HG02938 (cell line): ENCODE data around the gene PARD3B.

Experiments
- ATAC-seq: cut with Tn5 transposase; IDR thresholded peaks from one replicate; pipeline ENCODE4 v1.9.1; 2021; ENCODE audit warnings: mild to moderate bottlenecking, moderate library complexity; ENCODE audit not compliant: unreplicated experiment

The PARD3B gene

DNA sequence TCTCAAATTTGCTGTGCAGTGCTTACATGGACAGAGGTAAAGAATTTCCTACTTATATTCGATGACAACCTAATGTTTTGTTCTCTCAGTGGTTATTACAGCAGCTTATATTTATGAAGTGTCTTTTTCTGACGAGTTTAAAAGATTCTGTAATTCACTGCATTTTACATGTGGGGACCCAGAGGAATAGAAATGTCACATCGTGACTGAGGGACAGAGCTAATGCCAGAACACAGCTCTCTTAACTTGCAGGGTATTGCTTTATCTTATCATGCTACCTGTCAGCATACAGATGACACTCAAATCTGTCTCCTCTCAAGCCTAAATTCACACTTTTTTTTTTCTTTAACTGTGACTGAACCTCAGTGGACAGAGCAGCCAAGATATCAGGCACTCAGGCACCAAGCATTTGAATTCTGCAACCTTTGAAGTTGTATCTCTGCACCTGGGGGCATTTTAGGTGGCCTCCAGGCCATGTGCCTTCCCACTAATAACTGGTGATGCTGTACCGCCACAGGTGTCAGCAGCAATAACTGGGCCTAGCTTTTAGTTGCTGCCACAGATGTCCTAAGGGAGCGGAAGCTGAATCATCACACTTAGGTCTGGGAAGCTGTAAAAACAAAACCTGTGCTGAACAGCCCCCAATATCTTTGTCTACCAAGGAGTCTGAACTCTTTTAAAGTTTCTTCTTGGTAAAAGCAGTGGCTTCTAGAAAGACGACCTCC is 821.2 kb downstream of the PARD3B start:
- no peak for ATAC-seq

- ATAC-seq, result no peak
Measured at GRCh38 chr2:205367331-205367935, 822.2 kb downstream of the PARD3B start.

DNA sequence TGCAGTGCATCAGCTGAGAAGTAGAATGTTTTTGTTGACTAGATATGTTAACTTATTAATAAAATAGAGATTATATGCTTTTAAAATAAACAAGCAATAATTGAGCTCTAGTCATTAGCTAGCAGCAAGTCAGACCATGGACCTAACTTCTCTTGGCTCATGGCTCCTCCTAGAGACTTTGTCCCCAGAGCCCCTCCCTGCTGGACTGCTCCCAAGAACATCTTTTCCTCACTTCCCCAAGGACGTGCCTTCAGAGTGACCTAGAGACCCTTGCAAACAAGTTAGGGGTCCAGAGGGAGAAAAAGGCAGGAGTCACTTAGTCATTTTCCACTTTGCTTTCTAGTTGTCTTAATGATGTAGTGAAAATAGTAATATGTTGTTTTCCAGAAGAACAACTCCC is 824.5 kb downstream of the PARD3B start:
- no peak for ATAC-seq

DNA sequence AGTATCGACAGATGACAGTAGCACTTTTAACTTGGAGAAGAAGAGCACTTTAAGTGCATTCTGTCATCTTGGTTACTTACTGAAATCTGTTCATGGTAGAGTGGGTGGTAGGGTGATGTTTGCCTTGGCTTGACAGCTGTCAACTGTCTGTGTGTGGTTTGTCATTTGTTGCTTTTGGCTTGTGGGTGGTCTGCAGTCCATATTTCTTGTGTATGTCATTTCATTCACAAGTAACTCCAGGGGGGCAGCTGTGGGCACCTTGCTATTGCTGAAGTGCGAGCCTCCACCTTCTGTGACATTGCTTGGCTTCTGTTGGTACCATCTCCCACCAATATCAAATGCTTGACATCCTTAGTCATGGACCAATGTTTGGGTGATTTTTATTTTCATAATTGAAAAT is 825.5 kb downstream of the PARD3B start:
- no peak for ATAC-seq

GRCh38 chr2:205372141-205372540 is 826.9 kb downstream of the PARD3B start:
- no peak for ATAC-seq

GRCh38 chr2:205375461-205376448 is 830.5 kb downstream of the PARD3B start:
- ATAC-seq, result no peak

DNA sequence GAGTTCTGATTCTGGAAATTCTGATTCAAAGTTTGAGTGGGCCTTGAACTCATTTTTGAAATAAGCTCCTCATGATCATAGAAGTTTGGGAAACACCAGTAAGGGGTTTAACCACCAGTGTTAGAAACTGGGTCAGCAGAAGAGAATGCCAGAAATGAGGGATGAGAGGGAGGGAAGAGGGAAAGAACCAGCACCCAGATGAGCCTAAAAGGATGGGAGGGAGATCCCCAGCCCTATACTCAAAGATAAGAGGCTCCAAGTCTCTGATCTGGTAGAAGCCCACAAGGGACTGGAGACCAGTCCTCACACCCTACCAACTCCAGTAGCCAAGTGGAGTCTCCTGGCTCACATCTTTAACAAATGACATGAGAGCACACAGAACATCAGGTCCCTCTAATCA is 832.0 kb downstream of the PARD3B start:
- no peak for ATAC-seq

- ATAC-seq, result no peak
Measured at GRCh38 chr2:205383601-205384000, 838.3 kb downstream of the PARD3B start.

DNA sequence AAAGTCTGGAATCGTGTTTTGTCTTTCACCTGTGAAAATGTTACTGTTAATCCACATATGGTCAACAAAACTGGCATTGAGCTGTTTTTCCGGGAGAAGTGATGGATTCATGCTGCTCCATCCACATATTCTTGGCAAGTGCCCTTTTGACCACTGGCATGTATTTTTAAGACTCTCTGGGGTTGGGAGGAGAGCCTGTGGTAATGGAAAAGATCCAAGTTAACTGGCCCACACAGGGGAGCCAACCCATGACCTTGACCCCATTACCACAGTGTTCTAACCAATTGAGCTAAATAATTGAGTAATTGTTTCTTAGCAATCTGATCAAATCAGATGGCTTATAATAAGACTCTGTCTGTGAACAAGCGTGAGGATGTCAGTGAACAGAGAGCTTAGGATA is 840.8 kb downstream of the PARD3B start:
- ATAC-seq, result no peak

- no peak for ATAC-seq
Measured at GRCh38 chr2:205387350-205388055, 842.2 kb downstream of the PARD3B start.

- no peak for ATAC-seq
Measured at GRCh38 chr2:205390866-205391265, 845.6 kb downstream of the PARD3B start.

DNA sequence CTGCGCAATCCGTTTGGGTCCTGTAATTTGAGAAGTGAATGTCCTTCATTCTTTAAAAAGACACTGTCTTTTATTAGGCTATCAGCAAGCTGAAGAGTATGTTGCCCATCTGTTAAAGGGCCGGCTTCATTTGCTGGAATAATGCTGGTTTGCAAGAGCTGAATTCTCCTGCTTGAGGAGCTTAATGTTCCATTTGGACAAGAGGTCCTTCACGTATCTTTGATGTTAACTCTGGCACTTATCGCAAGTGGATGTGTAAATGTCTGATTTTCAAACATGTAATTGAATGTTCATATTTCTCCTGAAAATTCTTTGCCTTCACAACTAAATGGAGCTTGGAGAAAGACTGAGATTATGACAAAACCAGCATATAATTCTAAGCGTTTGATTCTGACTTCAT is 856.2 kb downstream of the PARD3B start:
- ATAC-seq, result no peak

DNA sequence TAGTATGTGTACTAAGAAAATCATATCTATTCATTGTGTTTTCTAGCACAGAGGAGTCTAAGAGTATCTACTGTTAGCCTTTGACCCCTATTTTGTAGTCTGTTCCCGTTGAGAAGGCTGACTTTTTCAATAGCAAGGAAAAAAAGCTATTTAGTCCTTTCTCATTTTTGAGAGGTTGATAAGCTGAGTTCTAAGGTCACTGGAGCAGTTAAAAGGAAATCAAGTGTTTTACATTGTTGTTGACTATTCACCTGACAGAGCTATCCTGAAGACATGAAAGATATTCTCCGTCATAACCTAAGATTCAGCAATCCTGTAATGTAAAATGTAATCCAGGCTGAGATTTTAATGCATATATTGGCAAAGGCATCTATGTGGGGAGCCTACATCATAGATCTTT is 856.7 kb downstream of the PARD3B start:
- ATAC-seq, result no peak

DNA sequence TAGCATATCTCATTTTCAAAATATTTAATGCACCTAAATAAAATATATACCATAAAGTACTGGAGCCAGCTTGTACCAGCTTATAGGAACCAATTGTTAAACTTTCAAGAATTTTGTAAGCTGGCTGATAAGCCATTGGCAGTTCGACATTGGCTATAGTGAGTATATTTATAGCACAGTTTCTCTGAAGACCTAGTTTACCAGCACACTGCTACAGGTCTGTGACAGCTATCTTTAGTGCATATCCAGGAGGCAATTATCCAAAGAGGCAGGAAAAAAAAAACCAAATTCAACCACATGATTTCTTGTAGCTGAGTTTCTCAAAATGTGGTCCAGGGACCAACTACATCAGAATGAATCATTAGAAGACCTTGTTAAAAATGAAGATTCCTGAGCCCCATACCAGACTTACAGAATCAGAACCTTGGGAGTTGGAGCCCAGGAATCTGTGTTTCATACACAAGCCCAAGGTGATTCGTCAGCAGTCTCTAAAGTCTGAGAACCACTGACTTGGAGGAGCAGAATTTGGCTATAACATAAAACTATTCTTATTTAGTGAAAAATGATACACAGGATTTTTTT is 858.1 kb downstream of the PARD3B start:
- ATAC-seq, result no peak

GRCh38 chr2:205405194-205405593 is 859.9 kb downstream of the PARD3B start:
- ATAC-seq, result no peak

DNA sequence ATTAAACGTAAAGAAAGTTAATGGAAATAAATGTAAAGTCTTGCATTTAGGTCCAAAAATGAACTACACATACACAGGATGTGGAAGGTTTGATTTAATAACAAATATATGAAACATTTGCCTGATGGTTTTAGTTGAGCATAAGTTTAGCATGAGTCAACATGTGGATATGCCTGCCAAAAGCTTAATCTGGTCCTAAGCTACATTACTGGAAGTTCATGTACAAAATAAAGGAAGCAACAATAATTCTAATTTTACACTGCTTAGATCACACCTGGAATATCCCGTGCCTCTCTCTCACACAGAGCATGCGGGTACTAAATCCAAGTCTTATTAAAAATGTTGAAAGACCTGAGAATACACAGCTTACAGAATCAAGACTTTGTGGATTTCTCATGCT is 860.5 kb downstream of the PARD3B start:
- ATAC-seq, result no peak

DNA sequence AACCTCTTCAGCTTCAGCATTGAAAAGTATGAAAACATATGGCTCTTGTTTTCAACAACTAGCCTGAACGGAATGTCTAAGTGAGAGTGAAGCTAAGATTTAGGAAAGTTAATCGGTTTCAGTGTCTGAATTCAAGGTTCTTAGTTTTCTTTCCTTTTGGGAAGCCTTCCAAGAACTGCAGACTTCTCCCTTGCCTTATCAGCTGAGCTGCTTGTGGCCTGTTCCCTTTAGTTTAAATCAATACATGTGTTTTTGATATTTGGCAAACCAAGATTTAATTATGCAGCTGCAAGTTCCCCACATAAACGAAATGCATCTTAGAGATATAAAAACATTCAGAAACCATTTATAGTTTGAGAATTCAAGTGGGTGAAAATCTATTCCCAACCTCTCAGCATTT is 862.7 kb downstream of the PARD3B start:
- ATAC-seq, result no peak

- no peak for ATAC-seq
Measured at GRCh38 chr2:205408696-205409095, 863.4 kb downstream of the PARD3B start.

- ATAC-seq, result no peak
Measured at GRCh38 chr2:205409411-205409810, 864.1 kb downstream of the PARD3B start.

- ATAC-seq, result no peak
Measured at GRCh38 chr2:205411558-205411957, 866.3 kb downstream of the PARD3B start.

GRCh38 chr2:205424326-205424725 is 879.1 kb downstream of the PARD3B start:
- ATAC-seq, result no peak
